ENCODE data around the gene RAB17.

DNA sequence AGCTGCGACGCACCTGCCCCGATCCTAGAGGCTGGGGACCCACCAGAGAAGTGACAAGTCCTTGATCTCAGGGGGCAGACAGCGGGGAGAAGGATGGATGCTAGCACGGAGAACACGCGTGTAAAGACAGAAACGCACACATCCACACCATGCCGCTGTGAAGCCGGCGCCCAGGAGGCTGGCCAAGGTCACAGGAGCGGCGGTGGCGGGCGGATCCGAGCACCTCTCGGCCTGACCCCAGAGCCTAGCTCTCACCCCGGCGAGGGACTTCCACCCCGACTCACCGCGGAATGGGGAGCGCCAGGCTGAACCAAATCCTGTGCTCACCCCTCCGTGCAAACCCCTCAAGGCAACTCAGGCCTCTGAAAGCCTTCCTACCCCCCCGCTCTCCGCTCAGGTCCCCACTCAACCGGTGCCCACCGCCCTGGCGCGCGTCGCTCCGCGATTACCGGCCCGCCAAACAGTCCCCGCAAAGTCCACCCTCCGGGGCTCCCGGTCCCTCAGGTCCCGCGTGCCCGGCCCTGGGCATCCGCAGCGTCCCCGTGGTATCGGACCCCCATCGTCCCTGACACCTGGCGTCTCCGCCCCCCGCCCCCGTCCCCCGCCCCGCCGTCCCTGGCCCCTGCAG, 36.4 kb upstream of the RAB17 start:
- TF ChIP-seq, protein P1, sequence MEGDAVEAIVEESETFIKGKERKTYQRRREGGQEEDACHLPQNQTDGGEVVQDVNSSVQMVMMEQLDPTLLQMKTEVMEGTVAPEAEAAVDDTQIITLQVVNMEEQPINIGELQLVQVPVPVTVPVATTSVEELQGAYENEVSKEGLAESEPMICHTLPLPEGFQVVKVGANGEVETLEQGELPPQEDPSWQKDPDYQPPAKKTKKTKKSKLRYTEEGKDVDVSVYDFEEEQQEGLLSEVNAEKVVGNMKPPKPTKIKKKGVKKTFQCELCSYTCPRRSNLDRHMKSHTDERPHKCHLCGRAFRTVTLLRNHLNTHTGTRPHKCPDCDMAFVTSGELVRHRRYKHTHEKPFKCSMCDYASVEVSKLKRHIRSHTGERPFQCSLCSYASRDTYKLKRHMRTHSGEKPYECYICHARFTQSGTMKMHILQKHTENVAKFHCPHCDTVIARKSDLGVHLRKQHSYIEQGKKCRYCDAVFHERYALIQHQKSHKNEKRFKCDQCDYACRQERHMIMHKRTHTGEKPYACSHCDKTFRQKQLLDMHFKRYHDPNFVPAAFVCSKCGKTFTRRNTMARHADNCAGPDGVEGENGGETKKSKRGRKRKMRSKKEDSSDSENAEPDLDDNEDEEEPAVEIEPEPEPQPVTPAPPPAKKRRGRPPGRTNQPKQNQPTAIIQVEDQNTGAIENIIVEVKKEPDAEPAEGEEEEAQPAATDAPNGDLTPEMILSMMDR (IDR thresholded peaks at IDR 0.05) = no peak
- TF ChIP-seq POLR2AphosphoS5 (IDR thresholded peaks at IDR 0.05; ENCODE audit: low read depth, low read length) (no peak), SIN3A (IDR thresholded peaks at IDR 0.05; ENCODE audit: borderline replicate concordance, insufficient read depth, low read depth, low read length) (no peak), TCF7L2 (IDR thresholded peaks at IDR 0.05; ENCODE audit: low read depth, low read length) (no peak)
- TF ChIP-seq, protein P2, sequence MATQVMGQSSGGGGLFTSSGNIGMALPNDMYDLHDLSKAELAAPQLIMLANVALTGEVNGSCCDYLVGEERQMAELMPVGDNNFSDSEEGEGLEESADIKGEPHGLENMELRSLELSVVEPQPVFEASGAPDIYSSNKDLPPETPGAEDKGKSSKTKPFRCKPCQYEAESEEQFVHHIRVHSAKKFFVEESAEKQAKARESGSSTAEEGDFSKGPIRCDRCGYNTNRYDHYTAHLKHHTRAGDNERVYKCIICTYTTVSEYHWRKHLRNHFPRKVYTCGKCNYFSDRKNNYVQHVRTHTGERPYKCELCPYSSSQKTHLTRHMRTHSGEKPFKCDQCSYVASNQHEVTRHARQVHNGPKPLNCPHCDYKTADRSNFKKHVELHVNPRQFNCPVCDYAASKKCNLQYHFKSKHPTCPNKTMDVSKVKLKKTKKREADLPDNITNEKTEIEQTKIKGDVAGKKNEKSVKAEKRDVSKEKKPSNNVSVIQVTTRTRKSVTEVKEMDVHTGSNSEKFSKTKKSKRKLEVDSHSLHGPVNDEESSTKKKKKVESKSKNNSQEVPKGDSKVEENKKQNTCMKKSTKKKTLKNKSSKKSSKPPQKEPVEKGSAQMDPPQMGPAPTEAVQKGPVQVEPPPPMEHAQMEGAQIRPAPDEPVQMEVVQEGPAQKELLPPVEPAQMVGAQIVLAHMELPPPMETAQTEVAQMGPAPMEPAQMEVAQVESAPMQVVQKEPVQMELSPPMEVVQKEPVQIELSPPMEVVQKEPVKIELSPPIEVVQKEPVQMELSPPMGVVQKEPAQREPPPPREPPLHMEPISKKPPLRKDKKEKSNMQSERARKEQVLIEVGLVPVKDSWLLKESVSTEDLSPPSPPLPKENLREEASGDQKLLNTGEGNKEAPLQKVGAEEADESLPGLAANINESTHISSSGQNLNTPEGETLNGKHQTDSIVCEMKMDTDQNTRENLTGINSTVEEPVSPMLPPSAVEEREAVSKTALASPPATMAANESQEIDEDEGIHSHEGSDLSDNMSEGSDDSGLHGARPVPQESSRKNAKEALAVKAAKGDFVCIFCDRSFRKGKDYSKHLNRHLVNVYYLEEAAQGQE (IDR thresholded peaks at IDR 0.05; ENCODE audit: insufficient read depth in 1 of 2, low read depth in 2 of 2, low read length in 1 of 2) = no peak
